ENCODE results near the gene PLXNA4.

Gene PLXNA4

DNA sequence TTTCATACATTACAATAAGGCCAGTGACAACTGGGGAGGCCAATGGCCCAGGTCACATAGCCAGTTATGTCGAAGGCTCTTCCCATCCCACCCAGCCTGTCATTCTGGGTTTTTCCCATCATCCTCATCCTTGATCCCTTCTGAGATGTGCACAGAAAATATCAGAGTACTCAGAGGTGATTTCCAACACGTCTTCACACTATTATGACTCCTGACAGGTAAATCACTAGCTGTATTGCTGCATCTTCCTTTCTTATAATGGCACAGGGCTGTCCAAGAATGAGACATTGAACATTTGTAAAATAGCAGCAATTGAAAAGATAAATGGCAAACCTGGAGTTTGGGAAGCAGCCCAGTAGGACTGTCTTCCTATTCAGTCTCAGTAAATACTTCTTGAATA, 159.9 kb downstream of the PLXNA4 start:
- ChIA-PET CTCF (interaction anchor here (1.7 kb wide), 1 partner anchor 164 kb away, joined by 3 read pairs; no protein-coding TSS in a partner anchor), POLR2A (no interaction called here)
- no peak for DNase-seq (ENCODE audit: extremely low spot score)
- TF ChIP-seq, protein P1, sequence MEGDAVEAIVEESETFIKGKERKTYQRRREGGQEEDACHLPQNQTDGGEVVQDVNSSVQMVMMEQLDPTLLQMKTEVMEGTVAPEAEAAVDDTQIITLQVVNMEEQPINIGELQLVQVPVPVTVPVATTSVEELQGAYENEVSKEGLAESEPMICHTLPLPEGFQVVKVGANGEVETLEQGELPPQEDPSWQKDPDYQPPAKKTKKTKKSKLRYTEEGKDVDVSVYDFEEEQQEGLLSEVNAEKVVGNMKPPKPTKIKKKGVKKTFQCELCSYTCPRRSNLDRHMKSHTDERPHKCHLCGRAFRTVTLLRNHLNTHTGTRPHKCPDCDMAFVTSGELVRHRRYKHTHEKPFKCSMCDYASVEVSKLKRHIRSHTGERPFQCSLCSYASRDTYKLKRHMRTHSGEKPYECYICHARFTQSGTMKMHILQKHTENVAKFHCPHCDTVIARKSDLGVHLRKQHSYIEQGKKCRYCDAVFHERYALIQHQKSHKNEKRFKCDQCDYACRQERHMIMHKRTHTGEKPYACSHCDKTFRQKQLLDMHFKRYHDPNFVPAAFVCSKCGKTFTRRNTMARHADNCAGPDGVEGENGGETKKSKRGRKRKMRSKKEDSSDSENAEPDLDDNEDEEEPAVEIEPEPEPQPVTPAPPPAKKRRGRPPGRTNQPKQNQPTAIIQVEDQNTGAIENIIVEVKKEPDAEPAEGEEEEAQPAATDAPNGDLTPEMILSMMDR (IDR thresholded peaks at IDR 0.05; ENCODE audit: control extremely low read depth, extremely low read depth, low read depth, missing control alignments) = no peak

DNA sequence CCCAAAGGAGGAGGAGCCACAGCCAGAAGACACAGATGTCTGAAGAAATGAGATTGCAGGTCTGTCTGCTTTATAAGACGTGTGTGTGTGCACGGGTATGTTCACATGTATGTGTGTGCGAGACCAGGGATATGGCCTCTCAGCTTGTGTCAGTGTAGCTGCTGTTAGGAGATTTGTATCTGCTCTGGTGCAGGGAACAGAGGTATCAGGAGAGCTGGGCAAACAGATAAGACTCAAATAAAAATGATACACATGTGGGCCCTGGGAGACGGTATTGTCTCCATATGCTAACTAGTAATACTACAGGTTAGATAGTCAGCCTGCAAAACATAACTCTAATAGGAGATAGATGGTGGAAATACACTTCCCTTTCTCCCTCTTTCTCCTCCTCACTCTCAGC, 161.0 kb downstream of the PLXNA4 start:
- ChIA-PET CTCF (no interaction called here), POLR2A (no interaction called here)
- no peak for DNase-seq (ENCODE audit: extremely low spot score)
- TF ChIP-seq, protein P1 (IDR thresholded peaks at IDR 0.05; ENCODE audit: control extremely low read depth, extremely low read depth, low read depth, missing control alignments) = no peak

DNA sequence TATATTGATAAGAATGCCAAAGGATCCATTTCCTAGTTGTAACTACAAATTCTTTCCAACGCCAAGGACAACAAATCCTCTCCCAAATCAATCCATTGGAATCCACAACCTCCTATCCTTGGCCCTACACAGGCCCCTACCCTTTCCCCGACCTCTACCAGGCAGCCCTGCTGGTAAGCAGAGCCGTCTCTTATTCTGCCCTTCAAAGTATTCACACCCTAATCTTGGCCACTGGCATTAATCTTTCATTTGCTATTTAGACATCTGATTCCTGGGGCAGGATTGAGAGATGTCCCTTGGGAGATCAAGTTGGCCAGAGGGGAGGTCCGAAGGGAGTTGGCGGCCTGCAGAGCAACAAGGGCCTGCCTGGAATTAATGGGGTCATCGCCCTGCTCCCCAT, 161.4 kb downstream of the PLXNA4 start:
- CTCF ChIA-PET = no interaction called here
- TF ChIP-seq, protein P1 (IDR thresholded peaks at IDR 0.05; ENCODE audit: control extremely low read depth, extremely low read depth, low read depth, missing control alignments) = no peak

DNA sequence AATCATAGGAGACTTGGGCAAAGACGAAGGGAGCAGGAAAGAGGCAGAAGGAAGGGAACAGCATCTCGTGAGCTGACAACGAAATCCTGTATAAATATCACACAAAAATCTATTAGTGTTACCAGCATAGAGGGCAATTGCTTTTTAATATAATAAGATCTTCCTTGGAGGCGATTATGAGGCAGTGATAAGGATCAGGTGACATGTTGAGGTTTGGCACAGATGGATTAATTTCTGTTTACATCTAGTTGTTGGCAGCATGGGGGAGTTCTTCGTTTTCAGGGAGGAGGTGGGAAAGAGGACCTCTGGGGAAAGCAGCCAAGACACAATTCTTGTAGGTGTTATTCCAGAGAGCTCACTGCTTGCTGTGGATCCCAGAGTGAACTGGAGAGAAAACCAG, 163.8 kb downstream of the PLXNA4 start:
- DNase-seq (ENCODE audit: extremely low spot score) = no peak
- ChIA-PET POLR2A (no interaction called here), CTCF (interaction anchor here (1.4 kb wide), 1 partner anchor 13 kb away, joined by 3 read pairs; no protein-coding TSS in a partner anchor)
- TF ChIP-seq, protein P1 (IDR thresholded peaks at IDR 0.05; ENCODE audit: control extremely low read depth, extremely low read depth, low read depth, missing control alignments) = no peak

More for the DNA sequence above, 161.4 kb downstream of the PLXNA4 start:
- no peak for DNase-seq (ENCODE audit: extremely low spot score)
- POLR2A ChIA-PET = no interaction called here

DNA sequence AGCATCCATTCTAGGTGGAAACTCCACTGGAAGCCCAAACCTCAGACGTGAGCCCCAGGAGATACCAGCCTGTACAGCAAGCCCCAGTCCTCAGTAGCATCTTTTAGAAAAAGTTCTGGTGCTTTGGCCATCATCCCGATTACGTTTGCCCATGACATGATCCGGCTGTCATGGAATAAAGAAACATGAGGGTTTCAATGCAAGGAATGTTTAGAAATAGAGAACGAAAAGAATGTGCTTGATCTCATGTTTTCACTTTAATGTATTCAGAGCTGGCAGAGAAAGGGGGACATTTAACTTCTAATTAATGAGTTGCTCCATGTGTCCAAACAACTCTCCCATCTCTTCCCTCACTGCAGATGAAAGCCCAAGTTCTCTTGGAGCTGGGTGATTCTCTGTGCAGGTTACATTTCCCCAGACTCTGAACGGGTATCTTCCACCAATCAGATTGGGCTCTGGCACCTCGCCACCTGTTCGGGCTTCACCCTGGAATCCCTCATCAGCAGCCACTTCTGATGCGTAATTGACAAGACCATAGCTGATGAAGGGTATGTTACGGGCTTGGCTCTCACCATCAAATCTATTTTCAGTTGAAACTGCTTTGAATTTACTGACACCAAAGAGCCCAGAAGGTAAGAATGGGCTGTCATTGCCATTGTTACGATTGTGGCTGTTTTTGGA, 165.3 kb downstream of the PLXNA4 start:
- POLR2A ChIA-PET = no interaction called here
- no peak for DNase-seq (ENCODE audit: extremely low spot score)
- CTCF ChIA-PET = interaction anchor here (1.4 kb wide), 1 partner anchor 14 kb away, joined by 3 read pairs; no protein-coding TSS in a partner anchor

DNA sequence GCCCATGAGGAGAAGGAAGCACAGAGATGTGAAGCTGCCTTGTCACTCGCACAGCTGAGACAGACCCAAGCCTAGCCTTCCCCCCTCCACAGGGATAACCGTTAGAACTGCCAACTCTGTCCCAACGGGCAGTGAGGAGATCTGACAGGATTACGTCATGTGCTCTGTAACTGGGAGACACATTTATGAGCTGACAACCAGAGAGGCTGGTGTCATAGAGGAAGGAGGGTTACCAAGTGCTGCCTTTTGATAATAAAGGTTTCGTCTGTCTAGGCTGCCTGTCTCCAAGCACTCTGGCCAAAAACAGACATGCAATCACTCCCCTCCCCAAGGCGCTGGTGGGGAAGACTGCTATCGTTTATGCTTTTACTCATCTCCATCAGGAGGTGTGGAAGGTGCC, 165.9 kb downstream of the PLXNA4 start:
- CTCF ChIA-PET = no interaction called here
- TF ChIP-seq, protein P1 (IDR thresholded peaks at IDR 0.05; ENCODE audit: control extremely low read depth, extremely low read depth, low read depth, missing control alignments) = no peak
- POLR2A ChIA-PET = no interaction called here
- no peak for DNase-seq (ENCODE audit: extremely low spot score)

More for the DNA sequence above, 165.3 kb downstream of the PLXNA4 start:
- TF ChIP-seq, protein P1 (IDR thresholded peaks at IDR 0.05; ENCODE audit: control extremely low read depth, extremely low read depth, low read depth, missing control alignments) = no peak
